Measurements from ENCODE around the gene FAM120A. TPM values are rescaled to one million over a fixed set of nuclear protein-coding genes. Genes with fewer than 3 reads are reported as not detected.
A peak's percentile ranks its signal among the peaks of the same experiment; 100 is the strongest.

FAM120A gene
- total RNA-seq, 6 donors from 2014 or later = 102 to 137 (median 109) TPM

- Histone ChIP-seq H3K36me3 (no peaks in the 10 kb centered on the region), H3K9me3 (no peaks in the 10 kb centered on the region), H3K4me3 (no peak overlapping the region), H3K27ac (no peak overlapping the region), H3K4me1 (peaks cover 17 to 28% (median 18%) of the 10 kb centered on the region in 4 donors), H3K27me3 (no peaks in the 10 kb centered on the region)
- no peak for ATAC-seq (ENCODE audit: low FRiP score in 2 of 2)
- no peak for DNase-seq
- WGBS, 2 donors = 91 to 94% methylated on average over 3 of the region's 3 CpGs
- TF ChIP-seq CTCF (IDR thresholded peaks at IDR 0.05) = no peak
- TF ChIP-seq POLR2A (IDR thresholded peaks at IDR 0.05) = no peak
- no peak for TF ChIP-seq EP300 (IDR thresholded peaks at IDR 0.05)
- TF ChIP-seq POLR2AphosphoS5 (IDR thresholded peaks at IDR 0.05) = no peak
Measured at GRCh38 chr9:93573516-93573828, 122.0 kb downstream of the FAM120A start.

- peaks cover 19 to 35% (median 26%) of the 10 kb centered on the region in 4 donors for H3K4me1 ChIP-seq
- peak overlapping the region in 1 of 4 donors; percentile 97 for H3K27ac ChIP-seq
- no peak for ATAC-seq (ENCODE audit: low FRiP score in 2 of 2)
- H3K27me3 ChIP-seq = no peaks in the 10 kb centered on the region
- 88 to 90% methylated on average over 9 of the region's 9 CpGs for WGBS, 2 donors
- no peak overlapping the region for H3K4me3 ChIP-seq
- TF ChIP-seq POLR2AphosphoS5 (IDR thresholded peaks at IDR 0.05) (no peak), CTCF (IDR thresholded peaks at IDR 0.05) (no peak), POLR2A (IDR thresholded peaks at IDR 0.05) (no peak), EP300 (IDR thresholded peaks at IDR 0.05) (no peak)
- DNase-seq = no peak
- H3K9me3 ChIP-seq = no peaks in the 10 kb centered on the region
- no peaks in the 10 kb centered on the region for H3K36me3 ChIP-seq
Measured at GRCh38 chr9:93574091-93574899, 122.8 kb downstream of the FAM120A start.

- peaks cover 28 to 42% (median 31%) of the 10 kb centered on the region in 4 donors for H3K4me1 ChIP-seq
- DNase-seq = peak in 1 of 2 donors; percentile 43
- H3K4me3 ChIP-seq = peak overlapping the region; percentile 31 to 97 (median 79)
- ATAC-seq (ENCODE audit: low FRiP score in 2 of 2) = peak; percentile 2 to 27
- no peaks in the 10 kb centered on the region for H3K9me3 ChIP-seq
- no peak for TF ChIP-seq EP300 (IDR thresholded peaks at IDR 0.05)
- TF ChIP-seq CTCF (IDR thresholded peaks at IDR 0.05) = no peak
- no peak for TF ChIP-seq POLR2AphosphoS5 (IDR thresholded peaks at IDR 0.05)
- TF ChIP-seq POLR2A (IDR thresholded peaks at IDR 0.05) = no peak
- 34 to 38% methylated on average over 24 to 30 of the region's 30 CpGs for WGBS, 2 donors
- H3K27ac ChIP-seq = peak overlapping the region; percentile 94 to 98 (median 96)
- H3K36me3 ChIP-seq = no peaks in the 10 kb centered on the region
- H3K27me3 ChIP-seq = no peaks in the 10 kb centered on the region
Measured at GRCh38 chr9:93574900-93575795, 123.7 kb downstream of the FAM120A start.

GRCh38 chr9:93575796-93576257, 124.3 kb downstream of the FAM120A start:
- ATAC-seq (ENCODE audit: low FRiP score in 2 of 2) = peak in 1 of 2 donors; percentile 69
- WGBS, 2 donors = 0% methylated on average over 25 to 26 of the region's 26 CpGs
- peak; percentile 64 to 86 for DNase-seq
- H3K27me3 ChIP-seq = no peaks in the 10 kb centered on the region
- no peaks in the 10 kb centered on the region for H3K36me3 ChIP-seq
- H3K4me1 ChIP-seq = peaks cover 33 to 49% (median 36%) of the 10 kb centered on the region in 4 donors
- H3K9me3 ChIP-seq = no peaks in the 10 kb centered on the region
- peak in 2 of 4 donors; percentile 25 to 64 for TF ChIP-seq POLR2A (IDR thresholded peaks at IDR 0.05)
- no peak for TF ChIP-seq EP300 (IDR thresholded peaks at IDR 0.05)
- TF ChIP-seq CTCF (IDR thresholded peaks at IDR 0.05) = no peak
- peak; percentile 47 to 50 for TF ChIP-seq POLR2AphosphoS5 (IDR thresholded peaks at IDR 0.05)
- H3K27ac ChIP-seq = peak overlapping the region; percentile 94 to 98 (median 96)
- peak overlapping the region; percentile 31 to 97 (median 79) for H3K4me3 ChIP-seq

Data from upper lobe of left lung (tissue), 6 donors.